Measurements from ENCODE around the gene SUPT3H.

The SUPT3H gene

DNA sequence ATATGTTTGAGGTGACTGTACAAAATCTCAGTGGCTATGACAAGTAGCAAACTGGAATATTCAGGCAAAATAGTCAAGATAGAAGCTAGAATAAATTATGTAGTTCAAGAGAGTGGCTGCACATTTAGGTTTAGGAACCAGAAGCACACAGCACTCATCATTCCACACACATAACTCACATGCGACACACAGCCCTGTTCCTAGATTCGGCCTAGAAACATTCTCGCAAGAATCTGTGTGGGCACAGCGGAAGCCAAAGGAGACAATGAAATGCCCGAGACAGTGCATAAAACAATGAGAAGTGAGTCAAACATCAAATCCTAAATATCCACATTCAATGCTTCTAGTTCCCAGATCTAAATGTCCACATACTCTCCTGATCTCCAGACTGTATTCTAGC lies 9.5 kb upstream of the SUPT3H start:
- no peak for DNase-seq

DNA sequence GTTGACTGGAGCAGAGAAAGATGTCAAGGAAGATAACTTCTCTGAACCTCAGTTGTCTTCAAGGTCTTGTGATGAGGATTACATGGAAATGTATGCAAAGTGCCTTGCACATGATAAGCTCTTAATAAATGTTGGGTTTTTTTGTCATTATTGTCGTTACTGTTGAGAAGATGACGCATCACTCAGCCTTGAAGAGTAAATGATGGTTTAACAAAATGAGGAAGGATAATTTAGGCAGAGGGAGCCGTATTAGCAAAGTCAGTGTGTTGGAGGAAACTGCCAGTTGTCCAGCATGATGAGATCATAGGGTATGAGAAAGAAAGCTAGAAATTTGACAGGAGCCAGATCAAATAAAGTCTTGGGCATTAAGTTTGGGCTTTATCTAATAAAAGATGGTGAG lies 8.8 kb upstream of the SUPT3H start:
- no peak for DNase-seq

DNA sequence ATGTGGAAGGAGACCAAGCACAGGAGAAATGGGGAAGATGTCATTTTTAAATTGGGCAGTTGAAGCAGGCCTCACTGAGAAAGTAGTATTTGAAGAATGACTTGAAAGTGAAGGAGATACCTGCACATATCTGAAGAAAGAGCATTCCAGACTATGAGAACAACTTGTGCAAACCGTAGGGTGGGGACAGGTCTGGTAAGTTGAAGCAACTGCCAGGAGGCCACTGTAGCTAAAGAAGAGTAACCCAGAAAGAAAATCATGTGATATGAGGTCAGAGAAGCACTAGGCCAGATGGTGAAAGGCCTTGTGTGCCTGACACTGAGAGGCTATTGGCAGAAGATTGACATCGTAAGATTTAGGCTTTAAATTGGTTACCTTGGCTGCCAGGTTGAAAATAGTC lies 4.7 kb upstream of the SUPT3H start:
- no peak for DNase-seq

DNA sequence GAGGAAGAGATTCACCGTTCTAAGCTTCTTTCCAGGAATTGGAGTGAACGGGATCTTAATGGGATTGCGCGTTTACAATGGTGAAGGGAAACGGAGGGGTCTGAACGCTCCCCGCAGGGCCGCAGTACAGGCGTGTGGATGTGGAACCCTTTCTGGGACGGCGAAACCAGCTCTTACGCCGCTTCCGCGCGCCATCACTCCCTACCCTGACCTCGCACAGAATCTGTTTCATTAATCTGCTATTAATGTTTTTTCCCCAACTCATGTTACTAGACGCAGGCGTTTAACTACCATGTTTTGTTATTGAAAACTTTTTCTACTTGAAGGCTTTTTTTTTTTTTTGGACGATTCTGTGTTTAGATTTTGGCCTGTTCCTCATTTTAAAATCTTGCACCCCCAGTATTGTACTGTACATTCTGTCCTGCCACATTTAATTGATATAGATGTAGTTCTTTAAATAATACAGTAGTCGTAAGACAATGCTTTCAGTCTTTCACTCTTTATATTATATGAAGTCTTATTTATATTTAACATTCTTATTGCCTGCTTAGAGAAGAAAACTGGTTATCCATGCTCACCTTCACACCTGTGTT lies 696 bp upstream of the SUPT3H start:
- DNase-seq: no peak

DNA sequence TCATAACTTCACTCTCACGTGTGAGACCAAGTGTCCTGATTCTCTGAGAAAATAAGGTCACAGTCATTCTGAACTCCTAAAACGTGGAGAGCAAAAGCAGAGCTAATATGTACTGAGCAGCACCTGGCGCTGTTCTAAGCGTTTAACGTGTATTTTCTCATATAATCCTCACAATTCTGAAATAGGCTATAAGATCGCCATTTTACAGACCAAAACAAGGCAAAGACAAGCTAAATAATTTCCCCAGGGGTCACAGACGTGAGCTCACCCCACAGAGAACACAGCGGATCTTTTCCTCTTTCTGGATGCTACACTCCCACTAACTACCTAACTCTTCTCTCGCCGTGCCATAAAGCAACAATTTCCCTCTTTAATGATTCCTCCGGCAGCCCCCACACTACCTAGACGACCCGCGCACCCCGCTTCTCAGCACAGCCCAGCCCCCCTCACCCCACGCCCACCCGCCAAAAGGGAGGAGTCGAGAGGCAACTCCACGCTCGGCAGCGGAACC lies 636 bp downstream of the SUPT3H start:
- DNase-seq: no peak

DNA sequence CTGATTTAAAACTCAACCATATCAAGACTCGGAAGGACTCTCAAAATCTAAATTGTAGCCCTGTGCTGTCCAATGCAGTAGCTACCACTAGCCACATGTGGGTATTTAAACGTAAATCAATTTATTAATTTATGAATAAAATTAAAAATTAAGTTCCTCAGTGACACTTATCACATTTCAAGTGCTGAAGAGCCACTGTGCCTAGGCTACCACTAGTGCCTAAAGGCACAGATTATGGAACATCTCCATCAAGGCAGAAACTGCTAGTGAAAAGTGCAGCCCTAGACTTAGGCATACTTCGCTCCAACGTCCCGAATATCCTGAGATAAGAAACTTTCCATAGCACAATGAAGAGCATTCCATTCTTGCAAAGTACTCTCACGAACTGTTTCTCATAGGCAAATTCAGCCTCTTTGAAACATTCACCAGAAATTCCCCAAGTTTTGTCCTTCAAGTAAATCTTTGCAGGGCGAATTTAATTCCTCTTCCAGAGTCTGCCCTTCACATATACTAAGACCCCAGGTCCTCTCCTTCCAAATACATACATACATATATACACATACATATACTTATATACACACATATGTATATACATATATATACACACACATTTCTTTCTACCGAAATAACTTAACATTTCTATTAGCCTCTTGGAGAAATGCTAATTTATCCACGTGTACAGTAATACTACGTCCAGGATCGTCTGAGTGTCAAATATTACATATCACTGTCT lies 1.3 kb downstream of the SUPT3H start:
- no peak for DNase-seq

DNA sequence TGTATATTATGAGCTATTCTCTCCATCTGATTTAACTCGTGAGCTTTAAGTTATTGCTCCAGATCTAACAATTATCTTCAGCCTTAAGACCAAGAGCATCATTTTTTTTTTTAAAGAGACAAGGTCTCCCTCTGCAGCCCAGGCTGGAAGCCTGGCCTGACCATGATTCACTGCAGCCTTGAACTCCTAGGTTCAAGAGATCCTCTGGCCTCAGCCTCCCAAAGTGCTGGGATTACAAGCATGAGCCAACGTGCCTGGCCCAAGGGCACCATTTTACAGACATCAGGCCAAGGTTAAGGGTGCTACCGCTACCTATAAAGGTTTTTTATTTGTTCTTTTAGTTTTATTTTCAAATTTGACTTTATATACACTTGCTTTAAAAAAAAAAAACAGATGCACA lies 2.3 kb downstream of the SUPT3H start:
- DNase-seq: no peak

DNA sequence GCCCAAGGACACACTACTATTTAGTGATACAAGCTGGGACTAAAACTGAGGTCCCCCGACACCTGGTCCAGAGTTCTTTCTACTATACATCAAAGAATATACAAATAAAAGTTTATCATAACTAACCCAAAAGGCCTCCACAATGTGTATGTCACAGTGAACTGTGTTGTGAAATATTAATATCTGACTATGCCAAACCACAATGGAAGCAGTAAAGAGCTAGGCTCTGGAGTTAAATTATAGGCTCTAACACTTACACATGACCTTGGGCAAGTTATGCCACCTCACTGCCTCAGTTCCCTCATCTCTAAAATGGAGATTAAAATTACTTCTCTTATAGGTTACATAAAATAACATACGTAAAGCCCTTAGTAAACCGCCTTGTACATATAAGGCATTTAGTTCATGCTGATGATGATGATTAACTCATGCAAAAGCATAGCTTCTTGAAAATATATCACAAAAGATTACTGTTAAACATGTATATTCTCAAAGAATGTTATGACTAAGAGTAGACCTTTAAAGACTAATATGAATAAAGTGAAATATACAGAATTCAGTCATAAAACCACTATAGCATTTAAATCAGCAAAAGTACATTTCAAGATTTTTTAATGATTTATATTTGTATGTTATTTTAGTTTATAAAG lies 5.7 kb downstream of the SUPT3H start:
- DNase-seq: no peak

DNA sequence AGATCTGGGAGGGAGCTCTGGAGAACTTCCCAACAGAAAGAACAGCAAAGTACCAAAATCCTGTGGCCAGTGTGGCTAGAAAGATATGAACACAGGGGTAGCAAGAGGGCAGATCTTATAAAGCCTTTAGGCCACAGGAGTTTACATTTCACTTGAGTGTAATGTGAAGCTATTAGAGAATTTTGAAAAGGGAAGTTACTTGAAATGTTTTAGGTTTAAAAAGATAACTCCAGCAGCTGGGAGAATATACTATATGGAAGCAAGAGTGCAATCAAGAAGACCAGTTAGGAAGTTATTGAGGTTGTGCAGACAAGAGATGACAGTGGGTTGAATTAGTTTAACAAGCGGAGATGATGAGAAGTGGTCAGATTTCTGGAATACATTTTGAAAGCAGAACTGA lies 7.9 kb downstream of the SUPT3H start:
- DNase-seq: peak; percentile 8

DNA sequence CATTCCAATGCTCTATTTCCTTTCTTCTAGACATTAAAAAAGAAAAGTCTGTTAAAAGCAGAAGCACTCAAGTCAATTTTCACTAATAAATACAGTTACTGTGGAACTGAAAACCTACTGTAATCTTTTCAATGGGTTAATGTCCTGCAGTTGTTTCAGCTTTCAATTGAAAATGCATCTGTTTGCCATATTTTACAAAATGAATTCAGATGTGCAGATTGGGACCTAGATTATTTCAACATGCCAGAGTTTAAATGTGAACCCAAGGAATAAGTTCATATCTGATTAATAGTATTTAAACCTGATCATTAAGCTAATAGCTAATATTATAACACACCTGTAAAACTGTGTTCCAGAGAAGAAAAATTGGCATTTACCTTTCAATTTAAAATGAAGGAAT lies 9.7 kb downstream of the SUPT3H start:
- no peak for DNase-seq

DNA sequence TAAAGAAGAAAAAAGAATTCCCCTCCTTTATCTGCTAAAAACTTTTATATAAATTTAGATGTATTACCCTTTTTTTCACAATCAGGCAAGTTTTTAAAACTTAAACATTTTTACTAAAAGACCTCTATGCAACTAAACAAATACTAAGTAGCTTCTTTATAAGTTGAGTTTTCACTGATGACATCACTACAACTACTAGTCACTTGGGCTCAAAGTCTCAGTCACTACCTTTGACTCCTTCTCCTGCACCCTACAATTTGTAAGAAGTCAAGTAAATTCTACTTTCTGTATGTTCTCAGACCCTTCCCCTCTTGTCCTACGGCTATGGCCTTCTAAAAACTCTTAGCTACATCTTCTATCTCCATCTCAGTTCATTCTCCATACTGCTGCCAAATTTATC lies 11.2 kb downstream of the SUPT3H start:
- DNase-seq: no peak

DNA sequence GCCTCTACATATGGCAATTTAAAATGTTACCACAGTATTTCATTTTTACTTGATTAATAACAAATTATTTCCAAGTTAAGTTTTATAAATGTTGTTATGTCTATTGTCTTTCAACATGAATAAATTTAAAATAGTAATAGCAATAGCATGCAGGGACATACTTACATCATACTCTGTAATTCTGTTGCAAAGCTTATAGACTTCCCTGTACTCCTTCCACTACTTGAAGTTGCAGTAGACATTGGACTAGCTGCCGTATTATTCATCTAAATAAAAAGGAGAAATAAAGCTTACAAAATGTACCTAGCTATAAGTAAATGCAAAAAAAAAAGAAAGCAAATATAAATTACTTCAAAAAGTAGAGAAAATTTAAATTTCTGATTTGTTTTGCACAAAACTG lies 12.7 kb downstream of the SUPT3H start:
- no peak for DNase-seq

DNA sequence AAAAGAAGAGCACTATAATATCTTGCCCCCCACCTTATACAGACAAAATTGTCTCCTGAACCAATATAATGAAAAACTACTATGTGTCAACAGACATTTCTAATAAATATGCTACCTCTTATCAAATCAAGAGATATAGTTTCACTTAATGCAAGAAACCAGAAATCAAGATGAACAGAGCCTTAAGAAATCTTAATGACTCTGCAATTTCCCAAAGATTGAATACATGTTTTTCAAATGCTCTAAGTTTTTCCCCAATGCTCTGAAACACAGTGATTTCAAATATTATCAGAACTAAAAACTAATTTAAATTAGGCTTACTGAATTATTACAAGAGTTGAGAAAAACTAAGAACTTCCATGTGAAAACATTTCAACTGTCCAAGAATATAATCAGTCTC lies 13.3 kb downstream of the SUPT3H start:
- DNase-seq: no peak

DNA sequence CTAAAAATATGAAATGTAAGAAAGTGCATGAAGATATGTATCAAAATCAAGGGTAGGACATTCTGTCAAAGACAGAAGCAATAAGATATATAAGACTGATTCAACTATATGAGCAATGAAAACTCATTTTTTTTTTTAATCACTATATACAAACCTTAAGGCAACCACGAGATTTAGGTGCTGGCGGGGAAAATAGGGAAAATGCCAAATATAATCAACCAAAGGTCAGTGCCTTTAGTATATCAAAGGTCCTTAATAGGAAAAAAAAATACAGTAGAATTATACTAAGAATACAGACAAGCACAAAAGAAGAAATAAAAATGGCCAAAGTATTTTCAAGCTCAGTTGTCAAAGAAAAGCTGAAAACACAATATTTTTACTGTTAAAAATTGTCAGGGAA lies 24.1 kb downstream of the SUPT3H start:
- no peak for DNase-seq

DNA sequence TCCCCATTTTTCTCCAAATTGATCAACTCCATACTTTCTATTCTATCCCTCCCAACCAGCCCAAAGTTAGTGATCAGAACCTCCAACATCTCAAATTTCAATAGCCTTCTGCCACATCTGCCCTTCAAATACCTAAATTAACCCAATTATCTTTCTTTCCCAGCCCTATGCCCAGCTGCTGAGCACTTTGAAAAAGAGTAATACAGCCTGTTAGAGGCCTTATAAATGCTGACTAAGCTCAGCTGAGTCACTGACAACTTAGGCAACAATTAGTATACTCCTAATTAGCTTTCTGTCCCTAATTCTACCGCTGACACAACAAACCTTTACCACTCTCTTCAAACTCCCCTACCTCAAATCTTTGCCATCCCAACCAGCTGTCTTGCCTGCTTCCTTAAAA lies 26.1 kb downstream of the SUPT3H start:
- no peak for DNase-seq

DNA sequence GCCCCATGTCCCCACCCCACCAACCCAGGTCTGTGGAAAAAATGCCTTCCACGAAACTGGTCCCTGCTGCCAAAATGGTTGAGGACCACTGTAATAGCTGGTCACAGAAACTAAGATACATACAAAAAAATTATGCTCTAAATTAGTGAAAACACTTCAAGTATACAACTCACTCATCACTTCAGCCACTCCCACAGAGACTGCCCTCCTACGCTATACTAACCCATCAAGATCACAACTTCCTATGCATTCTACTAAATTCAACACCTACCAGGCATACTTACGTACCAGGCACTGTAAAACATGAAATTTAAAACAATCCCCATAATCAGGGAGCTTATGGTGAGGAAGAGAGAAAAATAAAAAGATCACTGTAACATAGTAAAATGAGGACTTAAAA lies 26.7 kb downstream of the SUPT3H start:
- DNase-seq: no peak

DNA sequence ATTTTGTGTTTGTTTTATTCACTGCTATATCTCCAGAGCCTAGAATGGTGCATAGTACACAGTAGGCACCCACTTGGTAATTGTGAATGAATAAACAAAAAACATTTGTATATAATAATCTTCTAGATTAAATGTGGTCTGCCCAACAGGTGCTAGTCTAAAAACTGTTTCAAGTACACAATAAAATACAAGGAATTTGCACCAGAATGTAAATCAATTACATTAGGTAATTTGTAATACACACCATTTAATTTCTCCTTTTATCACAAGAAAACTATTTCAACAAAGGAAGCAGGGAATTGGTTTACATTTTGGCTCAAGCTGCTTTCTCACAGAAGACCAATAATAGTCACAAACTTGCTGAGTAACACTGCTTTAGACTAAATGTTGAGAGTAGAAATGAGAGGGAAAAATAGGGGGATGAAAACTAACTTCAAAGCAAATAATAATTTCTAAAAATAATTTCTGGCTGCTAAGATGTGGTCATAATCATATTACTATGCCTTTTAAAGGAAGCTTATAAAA lies 27.5 kb downstream of the SUPT3H start:
- no peak for DNase-seq

DNA sequence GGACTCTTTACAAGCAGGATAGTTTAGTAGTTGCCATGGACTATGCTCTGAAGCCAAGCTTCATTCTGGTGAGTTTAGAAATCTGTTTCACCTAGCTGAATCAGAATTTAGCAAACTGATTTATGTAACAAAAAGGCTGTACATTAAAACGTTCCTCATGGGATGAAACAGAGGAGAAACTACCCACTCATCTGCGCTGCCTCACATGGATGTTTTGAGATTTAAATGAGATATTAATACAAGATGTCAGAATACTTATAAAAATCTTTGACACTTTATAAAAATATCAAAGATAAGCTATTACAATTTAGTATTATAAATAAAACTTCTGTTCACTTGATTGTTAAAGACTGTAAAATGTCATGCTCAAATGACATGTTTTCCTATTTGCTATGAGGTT lies 32.8 kb downstream of the SUPT3H start:
- no peak for DNase-seq

DNA sequence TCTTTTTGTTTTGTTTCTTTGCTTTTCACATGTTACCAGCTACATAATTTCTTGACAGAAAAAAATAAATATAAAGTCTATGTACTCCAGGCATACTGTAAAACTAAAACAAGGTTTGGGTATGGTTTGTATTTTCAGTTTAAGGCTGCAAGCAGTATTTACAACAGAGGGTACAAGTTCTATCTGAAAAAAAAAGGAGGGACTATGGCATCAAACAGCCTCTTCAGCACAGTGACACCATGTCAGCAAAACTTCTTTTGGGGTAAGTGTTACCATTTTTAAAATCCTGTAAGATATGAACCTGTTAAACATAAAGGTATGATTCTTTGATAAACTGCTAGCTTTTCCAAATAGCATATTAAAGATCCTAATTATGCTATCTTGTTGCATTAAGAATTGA lies 49.2 kb downstream of the SUPT3H start:
- DNase-seq: no peak

DNA sequence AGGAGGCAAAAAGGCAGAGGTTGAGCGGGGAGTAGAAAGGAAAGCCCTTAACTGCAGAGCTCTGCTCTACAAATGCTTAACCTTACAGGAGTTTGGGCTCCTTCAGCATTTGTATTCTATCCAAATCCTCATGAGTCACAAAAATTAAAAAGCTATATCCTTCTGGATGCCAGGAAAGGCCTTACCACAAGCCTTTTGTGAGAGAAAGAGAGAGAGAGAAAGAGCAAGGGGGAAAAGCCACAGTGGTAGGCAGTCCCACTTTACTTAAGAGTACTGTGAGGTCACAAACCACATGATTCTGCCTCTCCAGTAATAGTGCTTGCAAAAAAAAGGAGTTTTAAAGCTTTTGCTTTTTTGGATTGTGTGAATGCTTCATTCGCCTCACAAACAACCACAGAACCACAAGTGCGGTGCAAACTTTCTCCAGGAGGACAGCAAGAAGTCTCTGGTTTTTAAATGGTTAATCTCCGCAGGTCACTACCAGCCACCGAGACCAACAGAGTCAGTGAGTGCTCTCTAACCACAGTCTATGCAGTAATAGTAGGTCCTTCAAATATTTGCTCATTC lies 49.7 kb downstream of the SUPT3H start, which contains the start of gene RUNX2:
Gene RUNX2 (plus strand): TSS at position 375 of the 567 bp plus-strand sequence. CDS start 397 bp downstream, outside the sequence.
- peak; percentile 16 for DNase-seq

DNA sequence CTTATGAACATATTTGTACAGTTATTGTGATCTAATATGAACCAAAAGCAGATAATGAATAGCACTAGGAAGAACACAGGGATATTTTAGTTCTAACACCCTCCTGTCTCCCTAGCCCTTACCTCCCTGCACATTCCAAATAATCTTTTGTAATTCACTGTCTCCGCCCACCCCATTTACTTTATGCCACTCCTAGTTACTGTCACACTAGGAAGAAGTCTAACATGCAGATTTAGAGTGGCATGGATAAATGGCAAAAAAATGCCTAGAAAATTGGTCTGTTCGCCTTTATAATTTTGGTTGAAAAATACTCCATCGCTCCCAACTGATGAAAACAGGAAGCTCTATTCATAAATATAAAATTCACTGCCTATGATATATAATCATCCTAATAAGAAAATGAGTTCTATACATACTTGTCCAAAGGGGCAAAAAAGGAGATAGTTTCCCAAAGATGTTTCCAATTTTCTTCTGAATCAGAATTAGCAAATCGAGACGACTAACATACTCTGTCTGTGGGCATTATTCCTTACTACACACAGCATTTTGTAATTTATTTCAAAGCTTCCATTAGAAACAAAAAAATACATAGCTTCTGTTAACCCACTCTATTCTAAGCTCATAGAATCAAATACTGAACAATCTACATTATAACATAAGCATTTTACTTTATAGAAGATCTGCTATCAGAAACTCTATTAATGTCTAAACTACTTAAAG lies 50.9 kb downstream of the SUPT3H start:
- peak; percentile 28 for DNase-seq

DNA sequence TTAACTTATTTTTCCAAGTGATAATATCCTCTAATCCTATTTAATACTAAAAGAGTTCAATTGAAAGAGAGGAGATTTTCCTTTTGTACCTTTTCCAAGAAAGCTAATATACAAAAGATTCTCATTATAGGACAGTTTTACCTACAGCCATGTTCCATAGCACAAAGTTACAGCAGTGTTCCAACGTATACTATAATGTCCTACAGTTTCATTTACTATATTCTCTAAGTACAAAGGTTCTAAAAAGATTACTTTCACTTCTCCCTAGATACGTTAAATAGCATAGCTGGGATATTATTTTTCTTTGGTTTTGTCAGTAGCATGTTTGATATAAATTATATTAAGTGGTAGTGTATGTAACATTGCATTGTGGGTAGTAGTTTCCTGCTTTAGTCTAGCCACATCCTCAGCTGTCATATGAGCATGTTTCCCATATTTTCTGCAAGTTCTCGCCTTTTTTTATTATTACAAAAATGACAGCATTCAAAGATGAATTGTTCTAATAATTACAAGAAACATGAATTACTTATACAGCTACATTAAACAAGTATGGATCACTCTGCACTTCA lies 54.0 kb downstream of the SUPT3H start:
- no peak for DNase-seq

DNA sequence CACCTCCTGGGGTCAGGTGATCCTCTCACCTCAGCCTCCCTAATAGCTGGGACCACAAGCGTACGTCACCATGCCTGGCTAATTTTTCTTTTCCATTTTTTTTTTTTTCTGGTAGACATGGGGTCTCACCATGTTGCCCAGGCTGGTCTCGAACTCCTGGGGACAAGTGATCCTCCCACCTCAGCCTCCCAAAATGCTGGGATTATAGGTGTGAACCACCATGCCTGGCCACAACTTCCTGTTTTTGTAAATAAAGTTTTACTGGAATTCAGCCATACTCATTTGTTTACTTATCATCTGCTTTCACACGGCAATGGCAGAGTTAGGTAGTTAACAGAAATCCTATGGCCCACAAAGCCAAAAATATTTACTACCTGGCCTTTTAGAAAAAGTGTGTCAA lies 57.4 kb downstream of the SUPT3H start:
- no peak for DNase-seq

Data from retina (tissue), 1 donor.